NT2/D1 (cell line): ENCODE measurements around the gene TICRR.

Source experiments
- SUZ12 ChIP-seq: IDR thresholded peaks from 2 replicates; pipeline ENCODE4 v1.6.1; 2011; ENCODE audit not compliant: insufficient read length, insufficient read depth; ENCODE audit errors: extremely low read depth
- YY1 ChIP-seq: IDR thresholded peaks from 2 replicates; pipeline ENCODE4 v1.6.1; 2011; ENCODE audit not compliant: insufficient read length, insufficient read depth
- ZNF274 ChIP-seq: IDR thresholded peaks from 2 replicates; pipeline ENCODE4 v1.6.1; 2011; ENCODE audit warnings: mild to moderate bottlenecking, low read depth, low read length

DNA sequence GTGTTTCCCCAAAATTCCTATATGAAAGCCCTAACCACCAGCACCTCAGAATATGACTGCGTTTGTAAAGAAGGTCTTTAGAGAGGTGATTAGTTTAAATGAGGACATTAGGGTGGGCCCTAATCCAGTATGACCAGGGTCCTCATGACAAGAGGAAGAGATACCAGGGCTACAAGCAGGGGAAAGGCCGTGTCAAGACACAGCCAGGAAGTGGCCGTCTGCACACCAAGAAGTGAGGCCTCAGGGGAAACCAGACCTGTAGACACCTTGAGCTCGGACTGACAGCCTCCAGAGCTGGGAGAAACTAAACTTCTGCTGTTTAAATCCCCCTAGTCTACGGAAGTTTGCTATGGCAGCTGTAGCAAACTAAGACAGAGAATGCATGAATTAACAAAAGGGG lies 65.8 kb downstream of the TICRR start:
- TF ChIP-seq YY1 (no peak), SUZ12 (no peak), ZNF274 (no peak)
